ENCODE results near the gene TFB1M. TPM values are rescaled to one million over a fixed set of nuclear protein-coding genes. Genes with fewer than 3 reads are reported as not detected.
A peak's percentile ranks its signal among the peaks of the same experiment; 100 is the strongest.
"Not testable (repeated sequence)": the region's sequence is repeated elsewhere in the genome, so short reads cannot be mapped to it uniquely, and the experiment has no call there.

TFB1M gene
- total RNA-seq, 1 donor from 2014 or later, result 39.8 TPM

DNA sequence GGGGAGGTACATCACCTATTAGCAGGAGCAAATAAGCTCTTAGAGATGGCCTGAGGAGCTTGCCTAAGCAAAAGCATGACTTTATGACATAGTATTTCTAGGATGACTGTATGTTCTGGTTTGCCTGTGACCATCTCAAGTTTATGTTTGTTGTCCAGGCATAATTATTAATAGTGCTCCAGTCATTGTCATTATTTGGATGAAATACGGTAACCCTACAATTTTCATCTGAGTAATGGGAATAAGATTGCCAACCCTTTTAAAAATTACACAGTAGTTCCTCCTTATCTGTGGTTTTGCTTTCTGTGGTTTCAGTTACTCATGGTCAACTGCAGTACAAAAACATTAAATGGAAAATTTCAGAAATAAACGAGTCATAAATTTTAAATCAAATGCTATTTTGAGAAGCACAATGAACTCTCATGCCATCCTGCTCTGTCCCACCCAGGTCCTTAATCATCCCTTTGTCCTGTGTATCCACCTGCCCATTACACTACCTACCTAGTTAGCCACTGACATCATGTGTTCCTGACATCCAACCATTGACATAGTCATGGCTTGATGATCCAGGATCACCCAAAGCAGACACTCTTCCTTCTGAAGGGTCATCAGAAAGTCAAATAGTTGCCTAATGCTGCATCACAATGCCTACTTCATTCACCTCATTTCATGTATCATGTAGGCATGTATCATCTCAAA lies 27.0 kb upstream of the TFB1M start:
- Mint-ChIP-seq H3K27me3 (ENCODE audit: low read depth) (no peaks in the 10 kb centered on the region), H3K4me3 (ENCODE audit: low read depth) (no peak overlapping the region), H3K27ac (peak overlapping the region; percentile 59), H3K36me3 (ENCODE audit: low read depth) (peaks cover 16% of the 10 kb centered on the region), H3K4me1 (ENCODE audit: low read depth) (peaks cover 13% of the 10 kb centered on the region), H3K9me3 (peaks cover 47% of the 10 kb centered on the region)
- no peak for DNase-seq (ENCODE audit: low spot score)
- intact Hi-C loops (cut with micrococcal nuclease), result no loop called here

DNA sequence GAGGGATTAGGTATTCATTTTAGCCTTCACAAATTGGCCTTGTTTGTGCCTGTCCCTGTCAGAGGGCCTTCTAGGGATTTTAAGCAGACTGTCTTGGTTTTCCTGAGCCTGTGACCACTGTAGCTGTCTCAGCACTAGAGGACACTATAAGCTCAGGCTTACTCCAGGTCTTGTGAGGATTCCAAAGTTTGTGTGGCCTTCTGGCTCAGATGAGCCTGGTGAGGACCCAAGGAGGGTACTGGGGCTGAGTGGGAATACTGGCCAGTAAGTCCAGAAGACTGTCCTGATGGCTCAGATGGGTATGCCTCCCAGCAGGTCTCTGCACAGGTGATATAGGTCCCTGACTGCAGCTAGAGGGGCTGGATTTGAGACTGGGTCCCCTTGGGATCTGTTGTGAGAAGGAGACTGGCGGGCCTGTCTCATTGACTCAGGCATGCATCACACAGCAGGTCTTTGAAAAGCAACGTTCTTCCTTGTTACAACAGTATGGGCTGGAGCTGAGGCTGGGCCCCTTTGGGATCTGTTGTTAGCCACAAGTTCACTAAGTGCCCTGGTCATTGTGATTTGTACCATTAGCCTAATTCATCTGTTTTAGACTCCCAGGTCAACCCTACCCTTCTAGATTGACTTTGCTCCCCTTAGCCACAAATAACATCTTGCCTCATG lies 26.3 kb upstream of the TFB1M start:
- intact Hi-C loops (cut with micrococcal nuclease), result no loop called here
- no peak for DNase-seq (ENCODE audit: low spot score)
- peaks cover 13% of the 10 kb centered on the region for H3K4me1 Mint-ChIP-seq (ENCODE audit: low read depth)
- H3K9me3 Mint-ChIP-seq, result peaks cover 47% of the 10 kb centered on the region
- no peak overlapping the region for H3K4me3 Mint-ChIP-seq (ENCODE audit: low read depth)
- peaks cover 23% of the 10 kb centered on the region for H3K36me3 Mint-ChIP-seq (ENCODE audit: low read depth)
- no peak overlapping the region for H3K27ac Mint-ChIP-seq
- H3K27me3 Mint-ChIP-seq (ENCODE audit: low read depth), result no peaks in the 10 kb centered on the region

DNA sequence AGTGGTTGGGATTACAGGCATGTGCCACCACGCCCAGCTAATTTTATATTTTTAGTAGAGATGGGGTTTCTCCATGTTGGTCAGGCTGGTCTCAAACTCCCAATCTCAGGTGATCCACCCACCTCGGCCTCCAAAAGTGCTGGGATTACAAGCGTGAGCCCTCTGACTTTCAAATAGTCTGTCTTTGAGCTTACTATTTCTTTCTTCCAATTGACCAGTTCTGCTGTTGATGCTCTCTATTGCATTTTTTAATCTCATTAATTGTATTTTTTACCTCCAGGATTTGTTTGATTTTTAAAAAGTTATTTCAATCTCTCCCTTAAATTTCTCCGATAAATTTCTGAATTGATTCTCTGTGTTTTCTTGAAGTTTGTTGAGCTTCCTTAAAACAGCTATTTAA lies 25.6 kb upstream of the TFB1M start:
- Mint-ChIP-seq H3K4me1 (ENCODE audit: low read depth) (peaks cover 13% of the 10 kb centered on the region), H3K9me3 (peaks cover 48% of the 10 kb centered on the region), H3K36me3 (ENCODE audit: low read depth) (peaks cover 24% of the 10 kb centered on the region)
- DNase-seq (ENCODE audit: low spot score); H3K4me3 Mint-ChIP-seq (ENCODE audit: low read depth); H3K27me3 Mint-ChIP-seq (ENCODE audit: low read depth); intact Hi-C loops (cut with micrococcal nuclease); H3K27ac Mint-ChIP-seq: not testable (repeated sequence)

DNA sequence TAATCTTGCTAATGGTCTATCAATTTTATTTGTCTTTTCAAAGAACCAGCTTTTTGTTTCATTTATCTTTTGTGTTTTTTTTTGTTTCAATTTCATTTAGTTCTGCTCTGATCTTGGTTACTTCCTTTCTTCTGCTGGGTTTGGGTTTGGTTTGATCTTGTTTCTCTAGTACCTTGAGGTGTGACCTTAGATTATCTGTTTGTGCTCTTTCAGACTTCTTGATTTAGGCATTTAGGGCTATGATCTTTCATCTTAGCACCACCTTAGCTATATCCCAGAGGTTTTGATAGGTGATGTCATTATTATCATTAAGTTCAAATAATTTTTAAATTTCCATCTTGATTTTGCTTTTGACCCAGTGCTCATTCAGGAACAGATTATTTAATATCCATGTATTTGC lies 24.0 kb upstream of the TFB1M start:
- peak overlapping the region; percentile 21 for H3K27ac Mint-ChIP-seq
- DNase-seq (ENCODE audit: low spot score); intact Hi-C loops (cut with micrococcal nuclease); H3K27me3 Mint-ChIP-seq (ENCODE audit: low read depth); H3K4me3 Mint-ChIP-seq (ENCODE audit: low read depth): not testable (repeated sequence)
- peaks cover 21% of the 10 kb centered on the region for H3K4me1 Mint-ChIP-seq (ENCODE audit: low read depth)
- H3K36me3 Mint-ChIP-seq (ENCODE audit: low read depth), result peaks cover 24% of the 10 kb centered on the region
- H3K9me3 Mint-ChIP-seq, result peaks cover 48% of the 10 kb centered on the region

DNA sequence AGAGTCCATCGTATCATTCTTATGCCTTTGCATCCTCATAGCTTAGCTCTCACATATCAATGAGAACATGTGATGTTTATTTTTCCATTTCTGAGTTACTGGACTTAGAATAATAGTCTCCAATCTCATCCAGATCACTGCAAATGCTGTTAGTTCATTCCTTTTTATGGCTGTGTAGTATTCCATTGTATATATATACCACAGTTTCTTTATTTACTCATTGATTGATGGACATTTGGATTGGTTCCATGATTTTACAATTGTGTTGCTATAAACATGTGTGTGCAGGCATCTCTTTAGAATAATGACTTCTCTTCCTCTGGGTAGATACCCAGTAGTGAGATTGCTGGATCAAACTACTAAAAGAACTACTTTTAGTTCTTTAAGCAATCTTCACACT lies 21.0 kb upstream of the TFB1M start:
- H3K4me3 Mint-ChIP-seq (ENCODE audit: low read depth), result no peak overlapping the region
- H3K9me3 Mint-ChIP-seq, result peaks cover 41% of the 10 kb centered on the region
- no peaks in the 10 kb centered on the region for H3K27me3 Mint-ChIP-seq (ENCODE audit: low read depth)
- H3K36me3 Mint-ChIP-seq (ENCODE audit: low read depth), result peaks cover 22% of the 10 kb centered on the region
- no peak overlapping the region for H3K27ac Mint-ChIP-seq
- no peak for DNase-seq (ENCODE audit: low spot score)
- peaks cover 24% of the 10 kb centered on the region for H3K4me1 Mint-ChIP-seq (ENCODE audit: low read depth)
- intact Hi-C loops (cut with micrococcal nuclease), result no loop called here

DNA sequence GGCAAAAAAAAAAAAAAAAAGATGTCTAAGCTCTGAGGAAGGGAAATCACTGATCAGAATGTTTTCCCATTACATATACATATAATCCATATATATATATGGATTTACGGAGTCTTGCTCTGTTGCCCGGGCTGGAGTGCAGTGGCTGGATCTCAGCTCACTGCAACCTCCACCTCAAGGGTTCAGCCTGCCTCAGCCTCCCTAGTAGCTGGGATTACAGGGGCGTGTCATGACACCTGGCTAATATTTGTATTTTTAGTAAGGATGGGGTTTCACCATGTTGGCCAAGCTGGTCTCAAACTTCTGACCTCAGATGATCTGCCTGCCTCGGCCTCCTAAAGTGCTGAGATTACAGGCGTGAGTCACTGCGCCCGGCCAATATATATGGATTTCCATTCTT lies 19.8 kb upstream of the TFB1M start:
- H3K4me3 Mint-ChIP-seq (ENCODE audit: low read depth); DNase-seq (ENCODE audit: low spot score); intact Hi-C loops (cut with micrococcal nuclease); H3K27me3 Mint-ChIP-seq (ENCODE audit: low read depth): not testable (repeated sequence)
- H3K27ac Mint-ChIP-seq, result peak overlapping the region; percentile 76
- H3K9me3 Mint-ChIP-seq, result peaks cover 31% of the 10 kb centered on the region
- H3K36me3 Mint-ChIP-seq (ENCODE audit: low read depth), result peaks cover 16% of the 10 kb centered on the region
- peaks cover 30% of the 10 kb centered on the region for H3K4me1 Mint-ChIP-seq (ENCODE audit: low read depth)

DNA sequence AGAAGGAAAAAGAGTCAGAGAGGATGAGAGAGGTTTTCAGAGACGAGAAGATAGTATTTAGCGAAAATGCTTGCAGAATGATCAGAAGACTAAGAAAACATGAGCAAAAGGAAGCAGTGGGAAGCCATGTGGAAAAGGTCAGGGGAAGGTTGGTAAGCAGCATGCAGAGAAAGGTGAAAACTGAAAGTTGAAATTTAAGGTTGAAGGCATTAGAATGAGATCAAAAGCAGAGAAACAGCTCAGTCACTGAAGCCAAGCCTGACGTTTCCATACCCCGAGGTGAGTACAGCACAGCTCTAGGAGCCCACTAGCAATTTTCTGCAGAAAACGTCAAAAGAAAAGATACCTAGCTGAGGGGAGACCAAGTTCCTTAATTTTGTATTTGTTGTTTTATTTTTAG lies 19.1 kb upstream of the TFB1M start:
- Mint-ChIP-seq H3K27me3 (ENCODE audit: low read depth) (no peaks in the 10 kb centered on the region), H3K9me3 (peaks cover 26% of the 10 kb centered on the region), H3K36me3 (ENCODE audit: low read depth) (peaks cover 16% of the 10 kb centered on the region), H3K4me3 (ENCODE audit: low read depth) (peak overlapping the region; percentile 19), H3K4me1 (ENCODE audit: low read depth) (peaks cover 35% of the 10 kb centered on the region), H3K27ac (peak overlapping the region; percentile 76)
- no peak for DNase-seq (ENCODE audit: low spot score)
- intact Hi-C loops (cut with micrococcal nuclease), result loop anchor here (2.0 kb wide), 2 partner anchors 85 to 1941 kb away; no protein-coding TSS in a partner anchor

DNA sequence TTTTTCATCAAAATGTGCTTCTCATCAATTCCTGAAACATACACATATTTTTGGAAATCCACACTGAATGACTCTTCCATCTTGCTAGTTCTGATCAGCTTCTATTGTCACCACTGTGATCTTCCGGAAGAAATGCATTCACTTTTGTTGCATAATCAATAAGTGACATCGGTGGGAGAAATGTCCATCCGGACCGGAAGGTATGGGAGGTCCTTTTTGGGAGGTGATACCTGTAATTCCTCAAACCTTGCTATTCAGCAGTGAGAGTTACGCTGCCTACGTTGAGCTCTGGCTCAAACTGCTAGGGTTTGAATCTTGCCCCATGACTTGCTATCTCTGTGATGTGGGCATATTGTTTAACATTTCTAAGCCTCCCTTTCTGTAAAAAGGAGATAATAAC lies 16.6 kb upstream of the TFB1M start:
- Mint-ChIP-seq H3K4me1 (ENCODE audit: low read depth) (peaks cover 30% of the 10 kb centered on the region), H3K4me3 (ENCODE audit: low read depth) (no peak overlapping the region), H3K27ac (no peak overlapping the region), H3K9me3 (peaks cover 10% of the 10 kb centered on the region), H3K27me3 (ENCODE audit: low read depth) (no peaks in the 10 kb centered on the region), H3K36me3 (ENCODE audit: low read depth) (peaks cover 4% of the 10 kb centered on the region)
- intact Hi-C loops (cut with micrococcal nuclease), result no loop called here
- DNase-seq (ENCODE audit: low spot score), result no peak

DNA sequence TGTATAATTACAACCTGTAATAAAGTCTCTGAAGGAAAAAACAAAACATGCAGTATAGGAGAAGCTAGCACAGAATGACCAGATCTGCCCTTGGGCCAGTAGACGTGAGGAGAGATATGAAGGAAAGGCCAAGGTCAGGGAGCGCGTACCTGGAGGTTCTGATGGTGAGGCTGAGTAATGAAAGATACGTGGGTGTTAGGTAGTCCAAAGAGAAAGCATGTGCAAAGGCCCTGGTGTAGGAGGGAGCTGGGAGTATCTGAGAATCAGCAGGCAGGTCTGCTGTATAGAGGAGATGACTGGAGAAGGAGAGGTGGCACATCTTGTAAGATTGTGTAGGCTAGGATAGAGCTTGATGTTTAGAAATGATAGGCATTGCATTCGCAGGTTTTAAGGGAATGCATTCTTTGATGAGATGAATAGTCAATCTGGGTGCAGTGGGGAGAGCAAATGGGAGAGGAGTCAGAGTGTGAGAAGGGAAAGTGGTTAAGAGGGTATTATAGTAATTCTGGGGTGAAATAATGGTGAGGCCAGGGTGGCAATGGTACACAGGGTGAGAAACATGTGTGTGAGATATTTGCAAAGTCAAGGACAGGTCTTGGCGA lies 15.9 kb upstream of the TFB1M start:
- H3K36me3 Mint-ChIP-seq (ENCODE audit: low read depth), result no peaks in the 10 kb centered on the region
- intact Hi-C loops (cut with micrococcal nuclease), result no loop called here
- DNase-seq (ENCODE audit: low spot score), result no peak
- H3K27me3 Mint-ChIP-seq (ENCODE audit: low read depth), result no peaks in the 10 kb centered on the region
- H3K4me1 Mint-ChIP-seq (ENCODE audit: low read depth), result peaks cover 30% of the 10 kb centered on the region
- H3K9me3 Mint-ChIP-seq, result peaks cover 3% of the 10 kb centered on the region
- H3K4me3 Mint-ChIP-seq (ENCODE audit: low read depth), result no peak overlapping the region
- H3K27ac Mint-ChIP-seq, result no peak overlapping the region

DNA sequence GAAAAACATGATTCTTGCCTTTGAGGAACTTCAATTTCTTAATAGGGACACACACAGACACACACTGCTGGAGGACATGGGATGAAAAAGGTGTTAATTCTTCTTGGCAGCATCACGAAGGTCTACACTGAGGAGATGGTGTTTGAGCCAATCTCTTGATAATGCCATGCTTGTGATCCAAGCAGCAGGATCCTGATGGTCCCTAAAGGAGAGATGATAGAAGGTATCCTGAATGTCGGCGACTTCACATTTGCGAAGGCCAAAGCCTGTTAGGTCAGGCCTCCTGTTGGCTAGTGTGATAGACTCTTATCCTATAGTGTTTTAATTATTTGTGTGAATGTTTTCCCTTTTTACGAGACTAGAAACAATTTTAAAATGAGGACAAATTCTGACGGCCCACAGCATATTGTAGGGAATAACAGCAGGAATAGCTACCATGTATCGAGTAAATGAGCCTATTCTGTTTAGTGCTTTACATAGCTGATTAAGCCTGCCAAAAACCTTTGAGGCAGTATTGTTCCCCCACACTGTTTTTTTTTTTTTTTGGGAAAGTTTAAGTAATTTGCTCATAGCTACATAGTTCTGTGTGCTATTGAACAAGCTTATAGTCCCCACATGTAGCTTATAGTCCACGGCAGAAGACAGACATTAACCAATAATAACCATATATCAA lies 15.3 kb upstream of the TFB1M start:
- no peak for DNase-seq (ENCODE audit: low spot score)
- H3K9me3 Mint-ChIP-seq, result no peaks in the 10 kb centered on the region
- intact Hi-C loops (cut with micrococcal nuclease), result loop anchor here (5.0 kb wide), 1 partner anchor 1233 kb away; no protein-coding TSS in a partner anchor
- no peak overlapping the region for H3K4me3 Mint-ChIP-seq (ENCODE audit: low read depth)
- peaks cover 30% of the 10 kb centered on the region for H3K4me1 Mint-ChIP-seq (ENCODE audit: low read depth)
- no peaks in the 10 kb centered on the region for H3K27me3 Mint-ChIP-seq (ENCODE audit: low read depth)
- no peak overlapping the region for H3K27ac Mint-ChIP-seq
- no peaks in the 10 kb centered on the region for H3K36me3 Mint-ChIP-seq (ENCODE audit: low read depth)

DNA sequence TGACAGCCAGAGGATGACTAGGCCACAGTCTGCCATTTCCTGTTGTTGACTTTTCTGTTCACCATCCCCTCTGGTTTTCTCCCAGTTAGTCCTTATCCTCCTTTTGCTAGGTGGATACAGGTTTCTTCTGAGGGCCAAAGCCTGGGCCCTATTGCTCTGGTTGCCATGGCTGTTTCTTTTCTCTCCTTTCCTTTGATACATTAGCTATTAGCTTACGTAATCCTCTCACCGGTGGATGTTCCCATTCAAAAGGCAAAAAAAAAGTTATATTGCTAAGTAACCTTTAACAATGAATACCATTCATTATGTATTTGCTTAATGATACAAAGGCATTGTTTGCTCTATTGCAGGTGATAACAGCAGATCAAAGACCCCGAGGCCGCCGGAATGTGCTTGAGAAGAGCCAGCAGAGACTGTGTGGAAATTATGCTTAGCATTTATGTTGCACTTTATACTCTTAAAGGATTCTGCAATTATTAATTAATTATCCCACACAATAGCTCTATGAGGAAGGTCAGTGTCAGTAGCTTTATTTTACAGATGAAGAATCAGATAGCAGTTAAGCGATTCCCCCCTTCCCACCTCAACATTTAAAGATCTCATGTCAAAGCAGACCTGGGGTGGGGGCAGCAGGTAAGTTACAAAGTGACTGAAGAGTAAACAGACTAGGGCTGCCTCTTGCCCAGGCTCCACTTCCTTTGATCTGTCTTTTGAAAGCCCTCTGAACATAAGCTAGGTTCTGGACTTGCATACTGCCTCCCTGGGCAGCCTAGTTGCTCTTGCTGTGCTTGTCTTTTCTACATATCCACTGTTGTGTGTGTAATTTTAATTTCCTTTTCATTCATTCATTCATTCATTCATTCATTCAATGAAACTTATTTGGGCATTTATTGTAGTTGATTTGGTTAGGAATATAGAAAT lies 14.5 kb upstream of the TFB1M start:
- Mint-ChIP-seq H3K4me1 (ENCODE audit: low read depth) (peaks cover 28% of the 10 kb centered on the region), H3K27me3 (ENCODE audit: low read depth) (no peaks in the 10 kb centered on the region), H3K9me3 (no peaks in the 10 kb centered on the region), H3K36me3 (ENCODE audit: low read depth) (no peaks in the 10 kb centered on the region), H3K27ac (no peak overlapping the region), H3K4me3 (ENCODE audit: low read depth) (no peak overlapping the region)
- no peak for DNase-seq (ENCODE audit: low spot score)
- intact Hi-C loops (cut with micrococcal nuclease), result loop anchor here (5.0 kb wide), 1 partner anchor 1234 kb away; no protein-coding TSS in a partner anchor

DNA sequence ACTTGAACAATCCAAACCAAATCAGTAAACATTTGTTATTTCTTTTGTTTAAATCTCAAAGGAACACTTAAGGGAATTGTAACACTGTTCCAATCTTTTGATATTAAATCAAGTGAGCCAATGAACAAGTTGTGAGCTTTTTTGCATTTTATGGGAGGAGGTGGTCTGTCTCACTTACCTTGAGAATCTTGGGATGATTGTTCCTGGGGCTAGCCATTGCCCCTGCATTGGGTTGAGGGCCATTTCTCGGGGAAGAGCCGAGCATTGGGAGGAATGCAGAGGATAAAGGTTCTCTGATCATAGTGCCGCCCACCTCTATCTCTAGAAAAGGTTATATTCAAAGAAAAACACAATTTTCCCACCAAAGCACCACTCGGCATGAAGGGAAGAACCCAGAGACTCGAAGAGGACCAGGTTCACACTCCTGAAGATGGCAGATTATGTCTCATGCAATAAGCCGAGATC lies 13.8 kb upstream of the TFB1M start:
- H3K4me3 Mint-ChIP-seq (ENCODE audit: low read depth), result no peak overlapping the region
- no peak for DNase-seq (ENCODE audit: low spot score)
- no peaks in the 10 kb centered on the region for H3K27me3 Mint-ChIP-seq (ENCODE audit: low read depth)
- peaks cover 21% of the 10 kb centered on the region for H3K4me1 Mint-ChIP-seq (ENCODE audit: low read depth)
- no peak overlapping the region for H3K27ac Mint-ChIP-seq
- intact Hi-C loops (cut with micrococcal nuclease), result loop anchor here (5.0 kb wide), 1 partner anchor 1234 kb away; no protein-coding TSS in a partner anchor
- H3K9me3 Mint-ChIP-seq, result no peaks in the 10 kb centered on the region
- H3K36me3 Mint-ChIP-seq (ENCODE audit: low read depth), result no peaks in the 10 kb centered on the region

Measured in activated T-helper 2 cell treated with anti-CD3 and anti-CD28 coated beads, Interferon-gamma antibody, Interleukin-2, Interleukin-4, amounts not matched to agents 10 μg/mL and 5 μg/mL and 100 μg/mL, durations not matched to agents 14 hours and 24 hours and 36 hours (primary cell).